GM21447 (cell line): ENCODE results near the gene TTC28.
"Not testable (repeated sequence)": the region's sequence is repeated elsewhere in the genome, so short reads cannot be mapped to it uniquely, and the experiment has no call there.

Experiments
- ATAC-seq: cut with Tn5 transposase; IDR thresholded peaks from one replicate; pipeline ENCODE4 v1.9.1; 2021; ENCODE audit not compliant: unreplicated experiment

TTC28 gene

GRCh38 chr22:28560743-28561101, 118.9 kb downstream of the TTC28 start:
- not testable (repeated sequence) for ATAC-seq

GRCh38 chr22:28560046-28560742, 119.4 kb downstream of the TTC28 start:
- ATAC-seq: no peak

GRCh38 chr22:28557184-28557583, 122.5 kb downstream of the TTC28 start:
- no peak for ATAC-seq

- not testable (repeated sequence) for ATAC-seq
Observed at GRCh38 chr22:28553108-28553866, 126.4 kb downstream of the TTC28 start.

- no peak for ATAC-seq
Observed at GRCh38 chr22:28548406-28548805, 131.2 kb downstream of the TTC28 start.

GRCh38 chr22:28547132-28547842, 132.4 kb downstream of the TTC28 start:
- ATAC-seq: no peak

GRCh38 chr22:28544431-28544868, 135.2 kb downstream of the TTC28 start:
- no peak for ATAC-seq

- no peak for ATAC-seq
Observed at GRCh38 chr22:28542980-28543621, 136.5 kb downstream of the TTC28 start.

GRCh38 chr22:28541137-28541536, 138.5 kb downstream of the TTC28 start:
- no peak for ATAC-seq

- no peak for ATAC-seq
Observed at GRCh38 chr22:28538922-28539321, 140.7 kb downstream of the TTC28 start.

- ATAC-seq: not testable (repeated sequence)
Observed at GRCh38 chr22:28530565-28530964, 149.1 kb downstream of the TTC28 start.

GRCh38 chr22:28529144-28529543, 150.5 kb downstream of the TTC28 start:
- ATAC-seq: not testable (repeated sequence)

GRCh38 chr22:28521451-28521850, 158.2 kb downstream of the TTC28 start:
- ATAC-seq: no peak

- no peak for ATAC-seq
Observed at GRCh38 chr22:28514321-28514821, 165.3 kb downstream of the TTC28 start.

- not testable (repeated sequence) for ATAC-seq
Observed at GRCh38 chr22:28512387-28512786, 167.3 kb downstream of the TTC28 start.

GRCh38 chr22:28507896-28508295, 171.7 kb downstream of the TTC28 start:
- no peak for ATAC-seq

- no peak for ATAC-seq
Observed at GRCh38 chr22:28506150-28506535, 173.5 kb downstream of the TTC28 start.

GRCh38 chr22:28505416-28506149, 174.1 kb downstream of the TTC28 start:
- no peak for ATAC-seq

GRCh38 chr22:28500006-28500405, 179.6 kb downstream of the TTC28 start:
- ATAC-seq: no peak

GRCh38 chr22:28498044-28498443, 181.6 kb downstream of the TTC28 start:
- no peak for ATAC-seq
